GM23338 (cell line): ENCODE results near the gene KLK7. TPM values are rescaled to one million over a fixed set of nuclear protein-coding genes. Genes with fewer than 3 reads are reported as not detected.

Experiments used
- CTCF ChIP-seq, 2 experiments: fragments of 200-600 bp in 1 of 2; sonication (generic) in 1 of 2; conservative IDR thresholded peaks; 2 replicates each; pipeline versions ENCODE4 v1.5.1 to v1.6.1; 2016 to 2017; ENCODE audit warnings: antibody characterized with exemption in 2 of 2, low read depth in 2 of 2, mild to moderate bottlenecking in 2 of 2, moderate library complexity in 1 of 2
- REST ChIP-seq: IDR thresholded peaks from one replicate; pipeline ENCODE4 v1.6.1; 2018; ENCODE audit warnings: antibody characterized with exemption; ENCODE audit not compliant: unreplicated experiment
- STAT1 ChIP-seq: IDR thresholded peaks from one replicate; pipeline ENCODE4 v1.6.1; 2016; ENCODE audit warnings: antibody characterized with exemption; ENCODE audit not compliant: unreplicated experiment
- ZNF462 ChIP-seq: fragments of 250-450 bp; sonication (Bioruptor Pico); IDR thresholded peaks from 2 replicates; pipeline ENCODE4 v1.5.0; 2020; ENCODE audit warnings: mild to moderate bottlenecking, moderate library complexity
- polyA plus RNA-seq: library from polyadenylated mRNA; unstranded; fragments of >200 nt; fragmentation: Nextera tagmentation; extraction: Ambion mirVana; gene quantifications from 2 replicates; pipeline ENCODE4 v1.2.1, GENCODE V29; 2016
- total RNA-seq: library from RNA; depleted of rRNA; stranded (reverse); fragments of >200 nt; shearing (Covaris generic); gene quantifications from 2 replicates; pipeline ENCODE4 v1.2.3, GENCODE V29; 2014

KLK7 gene
- total and polyA plus RNA-seq, 2 experiments from 2014 or later, result 1.1 to 1.4 TPM

GRCh38 chr19:50994129-50994528 lies 10.4 kb upstream of the KLK7 start (continued):
- no peak for TF ChIP-seq ZNF462 (CRISPR knock-in tag)
- no peak for TF ChIP-seq REST
- TF ChIP-seq STAT1, result no peak
- no peak for TF ChIP-seq CTCF (conservative IDR thresholded peaks at IDR 0.05; ENCODE audit: low read depth in 2 of 2)
